IPS-20b (cell line): ENCODE results near the gene BPGM.
"Not testable (repeated sequence)": the region's sequence is repeated elsewhere in the genome, so short reads cannot be mapped to it uniquely, and the experiment has no call there.

ENCODE experiments used
- H3K27ac ChIP-seq: one replicate; pipeline ENCODE4 v1.5.1; 2013; ENCODE audit warnings: low read length
- H3K27me3 ChIP-seq: 2 replicates; pipeline ENCODE4 v1.6.1; 2013; ENCODE audit warnings: mild to moderate bottlenecking, low read length, inconsistent platforms; ENCODE audit not compliant: insufficient read depth
- H3K36me3 ChIP-seq: 2 replicates; pipeline ENCODE4 v1.6.1; 2013; ENCODE audit warnings: low read depth, mild to moderate bottlenecking, inconsistent platforms, low read length, moderate library complexity; ENCODE audit not compliant: insufficient read depth
- H3K4me1 ChIP-seq: 2 replicates; pipeline ENCODE4 v1.6.1; 2013; ENCODE audit warnings: mild to moderate bottlenecking, control low read depth, inconsistent platforms, low read length, moderate library complexity; ENCODE audit not compliant: insufficient read depth
- H3K4me3 ChIP-seq: 2 replicates; pipeline ENCODE4 v1.5.1; 2013; ENCODE audit warnings: mild to moderate bottlenecking, low read length, inconsistent platforms
- H3K9ac ChIP-seq: 2 replicates; pipeline ENCODE4 v1.6.1; 2013; ENCODE audit warnings: low read depth, mild to moderate bottlenecking, inconsistent platforms, low read length, moderate library complexity
- H3K9me3 ChIP-seq: 2 replicates; pipeline ENCODE4 v1.6.1; 2013; ENCODE audit warnings: mild to moderate bottlenecking, low read depth, low read length, inconsistent platforms; ENCODE audit not compliant: insufficient read depth

The BPGM gene

DNA sequence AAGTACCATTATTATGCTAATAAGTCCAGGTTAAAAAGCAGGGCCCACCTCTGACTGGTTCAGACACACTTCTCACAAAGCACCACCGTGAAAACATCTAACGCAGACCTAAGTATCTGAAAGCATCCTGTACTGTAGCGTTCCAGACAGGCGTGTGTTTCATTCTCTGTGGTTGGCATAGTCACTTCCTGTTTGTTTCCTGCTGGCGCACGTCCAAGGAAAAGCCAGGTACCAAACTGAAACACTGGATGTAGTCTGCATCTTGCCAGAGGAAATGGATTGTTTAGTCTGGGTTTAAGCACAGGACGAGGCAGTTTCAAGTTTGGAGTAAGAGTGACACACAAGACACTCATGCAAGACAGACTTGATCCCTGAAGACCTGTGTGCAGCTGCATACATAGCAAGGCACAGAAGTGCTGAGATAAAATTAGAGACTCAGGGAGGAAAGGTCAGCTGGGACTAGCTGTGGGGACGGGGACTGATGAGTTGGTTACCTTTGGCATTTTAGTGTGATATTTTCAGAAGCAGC lies 23.3 kb downstream of the BPGM start:
- no peak overlapping the region for H3K9ac ChIP-seq
- H3K27me3 ChIP-seq: no peaks in the 10 kb centered on the region
- 0 out of 2 replicates have a peak overlapping the region, but pooled peaks have one; percentile 27 for H3K4me3 ChIP-seq
- H3K27ac ChIP-seq: peak overlapping the region; percentile 38
- H3K9me3 ChIP-seq: peaks cover 7% of the 10 kb centered on the region
- peaks cover 11% of the 10 kb centered on the region for H3K4me1 ChIP-seq
- H3K36me3 ChIP-seq: peaks cover 7% of the 10 kb centered on the region; the same call in 1 of the 2 replicates

DNA sequence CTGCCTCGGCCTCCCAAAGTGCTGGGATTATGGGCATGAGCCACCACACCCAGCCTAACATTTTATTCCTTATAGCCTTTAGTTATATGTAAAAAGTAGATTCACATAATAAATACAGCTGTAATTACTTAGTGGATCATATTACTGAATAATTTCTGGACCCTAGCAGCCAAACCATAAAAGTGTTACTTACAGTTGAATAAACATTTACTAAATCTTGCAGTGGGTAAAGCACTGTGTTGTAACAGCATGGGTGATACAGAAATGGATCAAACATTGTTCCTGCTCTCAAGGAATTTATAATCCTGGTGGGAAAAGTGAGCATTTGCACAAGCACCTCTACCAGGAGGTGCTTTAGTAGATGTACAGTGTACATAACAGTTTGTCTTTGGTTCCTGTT lies 25.0 kb downstream of the BPGM start:
- H3K9me3 ChIP-seq: peaks cover 7% of the 10 kb centered on the region
- no peak overlapping the region for H3K4me3 ChIP-seq
- H3K36me3 ChIP-seq: peaks cover 7% of the 10 kb centered on the region; the same call in 1 of the 2 replicates
- peaks cover 11% of the 10 kb centered on the region for H3K4me1 ChIP-seq
- no peak overlapping the region for H3K27ac ChIP-seq
- H3K9ac ChIP-seq: no peak overlapping the region
- no peaks in the 10 kb centered on the region for H3K27me3 ChIP-seq

DNA sequence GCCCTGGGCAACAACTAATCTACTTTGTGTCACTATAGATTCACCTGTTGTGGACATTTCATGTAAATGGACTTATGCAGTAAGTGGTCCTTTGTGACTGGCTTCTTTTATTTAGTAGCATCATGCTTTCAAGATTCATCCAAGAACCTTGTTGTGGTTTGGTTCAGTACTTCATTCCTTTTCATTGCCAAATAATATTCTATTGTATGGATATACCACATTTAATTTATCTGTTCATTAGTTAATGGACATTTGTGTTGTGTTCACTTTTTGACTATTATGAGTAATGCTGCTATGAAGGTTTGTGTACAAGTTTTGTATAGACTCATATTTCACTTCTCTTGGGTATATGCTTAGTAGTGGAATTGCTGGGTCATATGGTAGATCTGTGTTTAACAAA lies 27.8 kb downstream of the BPGM start:
- Histone ChIP-seq H3K27ac (no peak overlapping the region), H3K9ac (no peak overlapping the region), H3K4me1 (peaks cover 7% of the 10 kb centered on the region), H3K36me3 (peaks cover 16% of the 10 kb centered on the region; the same call in 1 of the 2 replicates), H3K27me3 (no peaks in the 10 kb centered on the region), H3K4me3 (no peak overlapping the region), H3K9me3 (peaks cover 7% of the 10 kb centered on the region)

DNA sequence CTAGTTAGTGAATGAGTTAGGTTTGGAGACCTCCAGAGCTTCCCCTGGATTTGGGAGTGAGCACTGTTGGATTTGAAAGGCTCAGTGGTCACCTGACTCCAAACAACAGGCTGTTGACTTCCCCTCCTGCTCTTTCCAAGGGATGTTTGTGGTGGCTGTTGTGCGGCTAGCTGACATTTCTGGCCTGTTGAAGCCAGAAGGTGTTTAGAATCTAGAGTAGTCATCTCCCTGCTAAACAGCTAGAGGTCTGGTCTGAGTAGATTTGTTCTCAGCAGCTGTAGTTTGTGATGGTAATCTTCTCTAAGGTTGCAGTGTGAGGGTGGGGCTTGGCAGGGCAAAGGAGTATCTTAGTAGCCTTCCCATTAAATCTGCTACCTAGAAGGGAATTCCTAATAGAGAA lies 30.1 kb downstream of the BPGM start:
- H3K9ac ChIP-seq: no peak overlapping the region
- H3K4me3 ChIP-seq: no peak overlapping the region
- H3K4me1 ChIP-seq: no peaks in the 10 kb centered on the region; the same call in 1 of the 2 replicates

DNA sequence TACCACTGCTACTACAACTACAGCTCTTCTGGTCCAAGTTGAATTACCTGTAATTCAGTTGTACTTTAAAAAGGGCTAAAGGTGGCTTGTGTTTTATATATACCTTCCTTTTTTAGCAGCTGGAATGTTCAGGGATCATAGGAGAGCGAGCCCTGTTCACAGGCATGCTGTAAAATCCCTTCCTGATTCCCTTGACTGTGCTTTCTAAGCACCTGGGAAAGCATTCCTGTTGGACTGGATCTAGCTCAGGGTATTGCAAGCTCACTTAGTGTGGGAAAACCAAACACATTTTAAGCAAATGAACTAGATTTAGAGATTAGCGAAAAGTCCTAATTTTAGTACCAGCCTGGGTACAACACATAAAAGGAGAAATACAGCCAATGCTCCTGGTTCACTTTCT lies 31.5 kb downstream of the BPGM start:
- no peak overlapping the region for H3K4me3 ChIP-seq
- H3K4me1 ChIP-seq: no peaks in the 10 kb centered on the region; the same call in 1 of the 2 replicates
- H3K27ac ChIP-seq: no peak overlapping the region
- no peak overlapping the region for H3K9ac ChIP-seq
- peaks cover 7% of the 10 kb centered on the region for H3K9me3 ChIP-seq
- peaks cover 21% of the 10 kb centered on the region; the same call in 1 of the 2 replicates for H3K36me3 ChIP-seq
- H3K27me3 ChIP-seq: no peaks in the 10 kb centered on the region

More for the DNA sequence above, 30.1 kb downstream of the BPGM start:
- H3K27ac ChIP-seq: no peak overlapping the region
- H3K9me3 ChIP-seq: peaks cover 7% of the 10 kb centered on the region
- peaks cover 21% of the 10 kb centered on the region; the same call in 1 of the 2 replicates for H3K36me3 ChIP-seq
- no peaks in the 10 kb centered on the region for H3K27me3 ChIP-seq

DNA sequence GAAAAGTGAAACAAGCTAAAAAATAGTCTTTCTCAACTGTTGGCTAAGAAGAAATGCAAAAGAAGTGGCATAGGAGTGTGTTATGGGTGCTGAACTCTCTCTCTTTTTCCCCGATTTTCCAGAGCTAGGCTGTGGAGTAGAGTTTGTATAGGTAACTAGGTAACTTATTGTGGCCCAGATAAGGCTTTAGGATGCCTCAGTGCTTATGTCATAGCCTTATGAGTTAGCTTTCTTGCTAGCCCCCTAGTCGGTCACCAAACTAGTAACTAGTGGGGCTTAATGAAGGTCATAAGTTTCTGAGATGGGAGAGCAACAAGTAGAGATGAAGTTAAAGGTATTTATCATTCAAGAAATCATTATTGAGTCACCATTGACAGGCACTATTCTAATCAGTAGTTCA lies 32.4 kb downstream of the BPGM start:
- no peaks in the 10 kb centered on the region for H3K27me3 ChIP-seq
- no peaks in the 10 kb centered on the region; the same call in 1 of the 2 replicates for H3K4me1 ChIP-seq
- H3K9me3 ChIP-seq: peaks cover 7% of the 10 kb centered on the region
- H3K27ac ChIP-seq: no peak overlapping the region
- H3K36me3 ChIP-seq: peaks cover 21% of the 10 kb centered on the region; the same call in 1 of the 2 replicates
- no peak overlapping the region for H3K9ac ChIP-seq
- no peak overlapping the region for H3K4me3 ChIP-seq

DNA sequence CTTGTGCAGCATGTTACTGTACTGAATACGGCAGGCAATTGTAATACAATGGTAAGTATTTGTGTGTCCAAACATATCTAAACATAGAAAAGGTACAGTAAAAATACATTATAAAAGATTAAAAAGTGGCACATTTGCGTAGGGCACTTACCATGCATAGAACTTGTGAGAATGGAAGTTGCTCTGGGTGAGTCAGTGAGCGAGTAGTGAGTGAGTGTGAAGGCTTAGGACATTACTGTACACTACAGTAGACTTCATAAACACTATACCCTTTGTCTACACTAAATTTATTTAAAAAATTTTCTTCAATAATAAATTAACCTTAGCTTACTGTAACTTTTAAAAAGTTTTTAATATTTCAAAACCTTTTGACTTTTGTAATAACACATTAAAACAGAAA lies 37.5 kb downstream of the BPGM start:
- Histone ChIP-seq H3K4me3 (no peak overlapping the region), H3K36me3 (peaks cover 8% of the 10 kb centered on the region; the same call in 1 of the 2 replicates), H3K27me3 (no peaks in the 10 kb centered on the region), H3K9ac (no peak overlapping the region), H3K4me1 (no peaks in the 10 kb centered on the region), H3K9me3 (no peaks in the 10 kb centered on the region), H3K27ac (no peak overlapping the region)

DNA sequence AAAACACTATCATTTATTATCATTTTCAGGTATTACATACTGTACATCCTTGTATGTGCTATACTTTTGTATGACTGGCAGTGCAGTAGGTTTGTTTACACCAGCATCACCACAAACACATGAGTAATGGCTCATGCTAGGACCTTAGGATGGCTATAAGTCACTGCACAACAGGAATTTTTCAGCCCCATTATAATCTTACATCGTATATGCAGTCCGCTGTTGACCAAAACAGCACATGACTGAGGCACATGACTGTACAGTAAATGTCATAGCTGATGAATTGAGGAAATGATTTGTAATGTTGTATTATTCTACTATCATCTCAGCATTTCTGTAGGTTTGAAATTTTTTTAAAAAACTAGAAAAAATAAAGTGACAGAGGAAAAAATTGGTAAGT lies 38.6 kb downstream of the BPGM start:
- Histone ChIP-seq H3K36me3 (no peaks in the 10 kb centered on the region), H3K4me3 (no peak overlapping the region), H3K4me1 (no peaks in the 10 kb centered on the region), H3K27me3 (no peaks in the 10 kb centered on the region), H3K27ac (no peak overlapping the region), H3K9ac (no peak overlapping the region), H3K9me3 (no peaks in the 10 kb centered on the region)

DNA sequence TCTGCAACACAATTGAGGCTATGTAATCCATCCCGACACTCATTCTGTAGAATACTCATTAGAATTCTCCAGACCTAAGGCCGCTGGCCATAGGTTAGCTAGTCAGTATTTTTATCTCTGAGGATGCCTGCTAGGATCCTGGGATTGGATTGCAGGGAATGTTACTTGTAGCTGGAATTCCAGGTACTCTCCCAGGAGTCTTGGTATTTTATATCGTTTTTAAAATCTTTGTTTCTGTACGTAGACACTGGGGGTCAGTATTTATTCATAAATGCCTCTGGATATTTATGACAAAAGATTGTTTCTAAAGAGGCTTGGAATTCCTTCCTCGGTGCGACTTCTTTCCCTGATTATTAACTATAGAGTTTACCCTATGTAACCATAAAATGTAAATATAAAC lies 40.1 kb downstream of the BPGM start:
- Histone ChIP-seq H3K36me3 (no peaks in the 10 kb centered on the region), H3K4me1 (no peaks in the 10 kb centered on the region), H3K27ac (no peak overlapping the region), H3K27me3 (no peaks in the 10 kb centered on the region), H3K9ac (no peak overlapping the region), H3K9me3 (no peaks in the 10 kb centered on the region), H3K4me3 (no peak overlapping the region)

DNA sequence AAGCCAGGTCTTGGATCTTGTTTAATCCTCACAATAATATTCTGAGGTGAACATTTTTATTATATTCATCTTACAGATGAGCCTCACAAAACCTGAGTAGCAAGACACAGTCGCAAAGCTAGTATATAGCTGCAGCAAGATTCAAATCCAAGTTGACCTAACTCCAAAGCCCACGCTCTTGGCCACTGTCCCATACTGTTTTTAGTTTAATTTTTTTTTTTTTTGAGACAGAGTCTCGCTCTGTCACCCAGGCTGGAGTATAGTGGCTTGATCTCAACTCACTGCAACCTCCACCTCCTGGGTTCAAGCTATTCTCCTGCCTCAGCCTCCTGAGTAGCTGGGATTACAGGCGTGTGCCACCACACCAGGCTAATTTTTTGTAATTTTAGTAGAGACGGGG lies 42.9 kb downstream of the BPGM start:
- H3K27me3 ChIP-seq, H3K9me3 ChIP-seq, H3K4me1 ChIP-seq, H3K9ac ChIP-seq, H3K27ac ChIP-seq, H3K4me3 ChIP-seq, H3K36me3 ChIP-seq: not testable (repeated sequence)

DNA sequence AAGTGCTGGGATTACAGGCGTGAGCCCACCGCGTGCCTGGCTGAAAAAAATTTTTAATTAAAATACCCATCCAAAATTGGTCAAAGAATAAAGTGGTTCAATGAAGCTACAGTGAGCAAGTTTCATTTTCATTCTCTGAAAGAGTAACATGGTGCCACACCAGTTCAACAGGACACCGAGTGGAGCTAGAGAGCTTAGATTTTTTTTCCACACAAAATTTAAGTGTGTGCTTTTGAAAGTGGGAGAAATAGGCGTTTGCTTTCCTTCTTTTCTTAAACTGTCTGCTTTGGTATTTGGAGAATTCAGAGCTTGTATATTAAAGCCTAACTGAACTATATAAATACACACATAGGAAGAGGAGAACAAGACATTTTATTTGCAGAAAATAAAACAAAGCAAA lies 43.4 kb downstream of the BPGM start:
- Histone ChIP-seq H3K9me3 (no peaks in the 10 kb centered on the region), H3K27ac (no peak overlapping the region), H3K36me3 (no peaks in the 10 kb centered on the region), H3K4me1 (no peaks in the 10 kb centered on the region), H3K4me3 (no peak overlapping the region), H3K27me3 (no peaks in the 10 kb centered on the region), H3K9ac (no peak overlapping the region)

DNA sequence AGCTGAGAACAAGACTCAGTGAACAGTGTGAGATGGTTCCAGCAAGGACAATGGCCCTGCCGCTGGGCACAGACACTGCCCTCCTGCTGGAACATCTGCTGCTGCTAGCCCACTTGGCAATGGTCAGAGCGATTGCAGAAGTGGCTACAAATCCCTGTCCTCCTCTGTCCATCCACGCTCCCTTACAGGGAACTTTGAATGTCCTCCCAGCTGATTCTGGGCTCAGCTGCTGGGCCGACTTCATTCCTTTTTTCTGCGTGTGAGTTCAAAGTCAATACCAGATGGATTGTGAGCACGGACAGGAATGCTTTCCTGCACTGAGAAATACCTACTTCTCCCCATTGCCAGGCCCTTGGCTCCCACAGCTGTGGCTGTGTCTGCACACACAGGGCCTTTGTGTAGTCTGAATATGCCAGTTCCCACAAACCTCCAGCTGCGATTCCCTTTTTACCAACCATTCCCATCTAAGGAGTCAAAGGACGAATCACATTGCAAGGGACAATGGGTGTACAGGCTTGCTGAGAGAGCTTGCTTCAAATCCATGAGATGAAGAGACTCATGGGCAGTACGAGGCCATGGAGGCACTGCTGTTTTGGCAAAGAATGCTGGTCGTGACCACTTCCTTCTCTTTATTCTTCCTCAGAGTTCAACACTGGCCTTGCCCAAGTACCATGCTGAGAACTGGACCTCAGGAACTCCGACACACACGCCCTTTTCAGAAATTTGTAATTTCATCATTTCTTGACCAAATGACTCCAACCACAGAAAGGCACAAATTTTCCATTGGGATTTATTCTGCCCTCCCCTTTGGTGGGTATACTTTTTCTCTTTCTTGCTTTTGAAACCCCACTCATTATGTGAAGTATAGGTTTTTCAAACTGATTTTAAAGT lies 44.2 kb downstream of the BPGM start:
- H3K4me1 ChIP-seq: no peaks in the 10 kb centered on the region
- H3K9me3 ChIP-seq: no peaks in the 10 kb centered on the region
- no peak overlapping the region for H3K27ac ChIP-seq

More for the DNA sequence above, 44.2 kb downstream of the BPGM start:
- Histone ChIP-seq H3K36me3 (no peaks in the 10 kb centered on the region), H3K4me3 (no peak overlapping the region), H3K9ac (no peak overlapping the region), H3K27me3 (no peaks in the 10 kb centered on the region)
